GM03348 (cell line): Measurements from ENCODE around the gene RSPH4A.
A peak's percentile ranks its signal among the peaks of the same experiment; 100 is the strongest.
"Not testable (repeated sequence)": the region's sequence is repeated elsewhere in the genome, so short reads cannot be mapped to it uniquely, and the experiment has no call there.

Source experiments
- DNase-seq: peaks from one replicate; pipeline ENCODE4 v3.0.0; 2012; ENCODE audit warnings: low spot score

RSPH4A gene

GRCh38 chr6:116629563-116629981 lies 13.3 kb downstream of the RSPH4A start:
- DNase-seq, result no peak

DNA sequence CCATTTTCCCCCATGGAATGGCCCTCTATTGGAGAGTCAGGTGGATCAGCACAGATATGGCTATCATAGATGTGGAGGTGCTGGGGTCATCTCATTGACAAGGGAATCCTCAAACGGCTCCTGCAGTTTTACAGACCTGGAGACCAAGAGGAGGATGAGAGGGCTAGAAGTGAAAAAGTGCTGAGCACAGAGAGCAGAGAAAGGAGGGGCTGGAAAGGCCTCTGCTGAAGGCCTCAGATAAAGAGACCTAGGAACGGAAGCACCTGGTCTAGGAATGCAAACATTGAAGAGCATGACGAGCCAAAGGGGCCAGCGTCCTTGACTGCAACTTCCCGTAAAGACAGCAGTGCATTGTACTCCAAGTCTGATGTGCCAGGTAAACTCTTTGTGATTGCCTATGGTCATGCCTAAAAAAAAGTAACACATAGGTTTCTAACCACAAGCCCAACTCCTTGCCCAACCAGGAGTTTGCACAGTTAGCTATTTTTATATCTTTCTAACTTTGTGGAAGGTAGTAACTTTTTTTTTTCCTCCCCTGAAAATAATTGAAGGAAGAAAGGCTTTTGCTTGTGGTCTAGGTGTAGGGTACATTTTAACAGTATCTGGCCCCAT lies 15.2 kb downstream of the RSPH4A start:
- DNase-seq, result no peak

GRCh38 chr6:116633685-116634084 lies 17.4 kb downstream of the RSPH4A start:
- no peak for DNase-seq

DNA sequence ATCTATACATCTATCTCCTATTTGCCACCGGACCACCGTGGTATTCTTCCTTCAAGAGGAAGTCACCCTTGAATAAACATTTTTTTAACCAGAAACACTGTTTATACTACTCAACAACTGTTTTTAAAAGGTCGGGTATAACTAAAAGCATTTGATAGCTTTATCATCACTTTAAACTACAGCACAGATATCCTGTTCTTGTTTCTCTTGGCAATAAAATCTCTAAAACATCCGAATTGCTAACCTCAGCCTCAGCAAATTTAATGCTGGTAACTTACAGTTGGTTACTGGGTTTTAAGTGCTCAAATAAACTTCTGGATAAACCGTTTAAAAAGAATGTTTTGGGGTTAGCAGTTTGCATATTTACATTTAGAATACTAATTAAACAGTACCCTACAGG lies 31.9 kb downstream of the RSPH4A start:
- no peak for DNase-seq

- DNase-seq, result no peak
These were observed 32.9 kb downstream of the RSPH4A start for GRCh38 chr6:116649129-116649528.

DNA sequence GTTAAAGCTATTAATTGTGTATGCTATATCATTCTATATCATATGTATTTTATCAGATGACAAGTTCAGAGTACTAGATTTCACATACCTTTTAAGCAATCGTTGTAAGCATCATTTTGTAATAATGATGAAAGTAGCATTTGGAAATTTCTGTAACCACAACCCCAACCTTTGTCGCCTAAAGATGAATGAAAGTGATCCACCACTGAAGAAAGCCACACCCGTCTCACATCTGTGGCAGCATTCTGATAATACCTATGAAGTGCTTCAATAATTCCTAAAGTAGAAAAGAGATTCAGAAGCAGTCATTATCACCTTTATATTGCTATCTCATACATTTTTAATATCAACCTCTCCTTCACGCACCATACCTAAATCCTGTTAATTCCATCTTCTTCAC lies 35.6 kb downstream of the RSPH4A start:
- no peak for DNase-seq

DNA sequence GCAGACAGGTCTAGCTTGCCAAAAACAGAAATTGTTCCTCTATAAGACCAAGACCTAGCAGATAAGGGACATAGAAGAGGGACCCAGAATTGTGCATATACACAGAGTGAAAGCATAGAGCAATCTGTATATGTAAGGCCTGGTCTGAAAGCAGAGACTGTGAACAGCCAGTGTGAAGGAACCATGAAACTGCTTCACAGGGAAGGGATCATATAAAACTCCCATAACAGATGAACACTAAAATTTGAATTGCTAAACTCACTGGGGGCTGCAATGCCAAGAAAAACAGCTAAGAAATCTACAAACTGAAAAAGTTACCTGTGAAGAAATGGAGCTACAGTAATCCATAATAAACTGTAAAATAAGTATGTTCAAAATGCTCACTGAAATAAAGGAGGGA lies 45.3 kb downstream of the RSPH4A start:
- no peak for DNase-seq

GRCh38 chr6:116662202-116662601 lies 45.9 kb downstream of the RSPH4A start:
- no peak for DNase-seq

GRCh38 chr6:116663308-116663707 lies 47.0 kb downstream of the RSPH4A start:
- no peak for DNase-seq

GRCh38 chr6:116664169-116664568 lies 47.9 kb downstream of the RSPH4A start:
- DNase-seq, result not testable (repeated sequence)

DNA sequence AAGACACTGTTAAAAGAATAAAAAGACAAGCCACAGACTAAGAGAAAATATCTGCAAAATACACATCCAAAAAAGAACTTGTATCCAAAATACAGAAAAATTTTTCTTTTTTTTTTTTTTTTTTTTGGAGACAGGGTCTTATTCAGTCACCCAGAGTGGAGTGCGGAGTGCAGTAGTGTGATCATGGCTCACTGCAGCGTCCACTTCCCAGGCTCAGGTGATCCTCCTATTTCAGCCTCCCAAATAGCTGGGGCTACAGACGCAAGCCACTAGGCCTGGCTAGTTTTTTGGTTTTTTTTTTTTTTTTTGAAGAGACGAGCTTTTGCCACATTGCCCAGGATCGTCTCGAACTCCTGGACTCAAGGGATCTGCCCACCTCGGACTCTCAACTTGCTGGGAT lies 49.2 kb downstream of the RSPH4A start:
- DNase-seq, result no peak

- no peak for DNase-seq
These were observed 50.6 kb downstream of the RSPH4A start for GRCh38 chr6:116666869-116667268.

- DNase-seq, result no peak
These were observed 51.3 kb downstream of the RSPH4A start for GRCh38 chr6:116667623-116668022.

DNA sequence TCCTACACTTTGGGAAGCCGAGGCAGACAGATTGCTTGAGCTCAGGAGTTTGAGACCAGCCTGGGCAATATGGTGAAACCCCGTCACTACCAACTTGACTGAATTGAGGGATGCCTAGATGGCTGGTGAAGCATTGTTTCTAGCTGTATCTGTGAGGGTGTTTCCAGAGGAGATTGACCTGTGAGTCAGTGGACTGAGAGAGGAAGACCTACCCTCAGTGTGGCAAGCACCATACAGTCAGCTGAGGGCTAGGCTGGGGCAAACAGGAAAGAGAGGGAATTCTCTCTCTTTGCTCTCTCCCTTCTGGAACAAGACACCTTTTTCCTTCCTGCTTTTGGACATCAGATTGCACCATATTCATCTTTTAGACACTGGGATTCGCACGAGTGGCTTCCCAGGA lies 56.0 kb downstream of the RSPH4A start:
- DNase-seq, result no peak

DNA sequence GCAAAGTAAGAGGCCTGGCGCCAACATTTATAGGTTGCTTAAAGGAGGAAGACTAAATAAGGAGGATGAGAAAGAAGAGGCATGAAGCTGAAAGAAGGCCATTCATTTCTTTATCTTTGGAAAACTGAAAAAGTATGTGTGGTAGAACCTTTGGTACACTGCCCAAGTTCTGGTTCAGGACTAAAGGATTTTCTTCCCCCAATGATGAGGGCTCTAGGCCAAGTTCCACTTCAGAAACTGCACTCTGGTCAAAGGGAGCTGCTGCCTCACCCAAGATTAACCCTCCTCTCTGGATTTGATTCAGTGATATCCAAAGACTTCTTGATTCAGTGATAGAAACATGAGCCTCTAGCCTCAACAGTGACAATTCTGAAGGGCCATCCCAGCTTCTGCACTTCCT lies 59.7 kb downstream of the RSPH4A start:
- no peak for DNase-seq

DNA sequence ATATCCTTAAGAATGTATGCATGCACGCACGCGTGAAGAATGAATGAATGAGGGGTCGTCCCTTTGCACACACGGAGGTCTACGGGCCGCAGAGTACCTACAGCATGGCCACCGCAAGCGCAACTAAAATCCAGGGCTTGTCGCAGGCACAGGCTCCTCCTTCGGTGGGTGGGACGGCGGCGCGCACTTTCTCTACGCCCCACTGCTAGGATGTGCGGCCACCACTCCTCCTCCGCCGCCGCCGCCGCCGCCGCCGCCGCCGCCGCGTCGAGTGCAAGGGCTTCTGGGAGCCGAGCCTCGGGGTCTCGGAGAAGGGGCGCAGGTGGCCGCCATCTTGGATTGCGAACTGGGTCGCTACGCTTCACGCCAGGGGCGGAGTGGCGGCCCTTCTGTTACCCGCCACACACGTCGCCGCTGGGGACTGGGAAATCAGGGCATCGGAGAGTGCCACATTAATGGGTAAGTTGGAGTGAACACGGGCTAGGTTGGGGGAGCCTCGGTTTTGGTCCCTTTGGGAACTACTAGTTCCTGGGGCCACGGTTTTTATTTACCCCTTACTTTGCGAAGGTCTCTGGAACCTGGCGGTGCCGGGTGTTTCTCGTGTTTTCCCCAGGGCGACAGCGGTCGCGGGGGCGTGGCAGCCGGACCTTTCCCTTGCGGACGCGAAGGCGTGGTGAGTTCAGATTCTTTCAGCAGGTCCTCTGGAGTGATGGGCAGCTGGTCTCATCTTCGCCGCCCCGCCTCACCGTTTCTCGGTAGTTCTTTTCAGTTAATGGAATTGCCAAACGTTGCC lies 64.8 kb downstream of the RSPH4A start, which contains the start of gene KPNA5:
TSS of gene KPNA5 (plus strand) at position 332 of the 793 bp plus-strand sequence. CDS start at position 456, 124 bp downstream.
- peak; percentile 95 for DNase-seq

- peak; percentile 43 for DNase-seq
These were observed 66.0 kb downstream of the RSPH4A start for GRCh38 chr6:116682334-116682712.
